Fibroblast of lung (primary cell): Measurements from ENCODE around the gene GUCA1C. TPM values are rescaled to one million over a fixed set of nuclear protein-coding genes. Genes with fewer than 3 reads are reported as not detected.

Source experiments
- DNase-seq, 2 donors: peaks; one replicate each; pipeline versions ENCODE4 v3.0.0 to v3.0.0-alpha.2; 2010; ENCODE audit warnings: low read depth in 2 of 2
- H2AFZ ChIP-seq: 2 replicates; pipeline ENCODE4 v1.5.1; 2012; ENCODE audit warnings: low read length, control low read depth, inconsistent platforms
- H3K27ac ChIP-seq: 2 replicates; pipeline ENCODE4 v1.5.1; 2011; ENCODE audit warnings: low read length, control low read depth; ENCODE audit not compliant: insufficient read depth
- H3K27me3 ChIP-seq: 2 replicates; pipeline ENCODE4 v1.5.1; 2011; ENCODE audit warnings: mild to moderate bottlenecking, low read length; ENCODE audit not compliant: control insufficient read depth, insufficient read depth
- H3K36me3 ChIP-seq: 2 replicates; pipeline ENCODE4 v1.5.1; 2011; ENCODE audit warnings: low read length; ENCODE audit not compliant: control insufficient read depth, insufficient read depth
- H3K4me1 ChIP-seq: 2 replicates; pipeline ENCODE4 v1.5.1; 2011; ENCODE audit warnings: low read length; ENCODE audit not compliant: control insufficient read depth, insufficient read depth; ENCODE audit errors: extremely low read depth
- H3K4me2 ChIP-seq: 2 replicates; pipeline ENCODE4 v1.5.1; 2011; ENCODE audit warnings: low read length, control low read depth; ENCODE audit not compliant: insufficient read depth; ENCODE audit errors: extremely low read depth
- H3K4me3 ChIP-seq, 4 experiments: fragments of 200-600 bp in 1 of 4; sonication (generic) in 1 of 4; replicated peaks in 1 of 4; 2 replicates each; pipeline ENCODE4 v1.5.1; 2011 to 2016; ENCODE audit warnings: low read length in 4 of 4, low read depth in 3 of 4, mild to moderate bottlenecking in 3 of 4, control low read depth in 2 of 4, inconsistent platforms in 1 of 4, mixed read lengths in 1 of 4; ENCODE audit not compliant: insufficient read depth in 1 of 4; ENCODE audit errors: control extremely low read depth in 1 of 4
- H3K79me2 ChIP-seq: 2 replicates; pipeline ENCODE4 v1.5.1; 2012; ENCODE audit warnings: mild to moderate bottlenecking, low read length, inconsistent platforms; ENCODE audit not compliant: control insufficient read depth, insufficient read depth
- H3K9ac ChIP-seq: 2 replicates; pipeline ENCODE4 v1.5.1; 2011; ENCODE audit warnings: mild to moderate bottlenecking, low read length, control low read depth; ENCODE audit not compliant: insufficient read depth
- H3K9me3 ChIP-seq: 2 replicates; pipeline ENCODE4 v1.5.1; 2012; ENCODE audit warnings: low read depth, low read length; ENCODE audit not compliant: control insufficient read depth, insufficient read depth
- H4K20me1 ChIP-seq: 2 replicates; pipeline ENCODE4 v1.5.1; 2011; ENCODE audit warnings: low read length; ENCODE audit not compliant: control insufficient read depth, insufficient read depth; ENCODE audit errors: extremely low read depth
- CTCF ChIP-seq, 2 donors: IDR thresholded peaks in 1 of 2; conservative IDR thresholded peaks in 1 of 2; 1 replicate in 1 of 2; 2 replicates in 1 of 2; pipeline ENCODE4 v1.5.1; 2011 to 2012; ENCODE audit warnings: low read length in 2 of 2, control low read depth in 1 of 2, inconsistent platforms in 1 of 2, low read depth in 1 of 2, mild to moderate bottlenecking in 1 of 2
- EZH2 ChIP-seq: IDR thresholded peaks from 2 replicates; pipeline ENCODE4 v1.5.1; 2012; ENCODE audit warnings: low read length, control low read depth, mild to moderate bottlenecking; ENCODE audit errors: missing control alignments
- polyA plus RNA-seq, 2 donors: library from polyadenylated mRNA; depleted of rRNA in 1 of 2; stranded (reverse) in 1 of 2; unstranded in 1 of 2; fragments of >200 nt; gene quantifications; 2 replicates each; pipeline ENCODE4 v1.2.1, GENCODE V29; 2011 to 2012; ENCODE audit warnings: missing spikeins in 1 of 2
- total RNA-seq: library from RNA; depleted of rRNA; stranded (reverse); fragments of >200 nt; gene quantifications from 2 replicates; pipeline ENCODE4 v1.2.1, GENCODE V29; 2014

The GUCA1C gene
- total and polyA plus RNA-seq, 2 donors (not counting 1 experiment from before 2014, with no cell fraction given) = not detected

- Histone ChIP-seq H3K27ac (no peak overlapping the region), H2AFZ (no peak overlapping the region), H3K36me3 (no peaks in the 10 kb centered on the region), H3K4me3 (no peak overlapping the region), H3K27me3 (no peaks in the 10 kb centered on the region), H3K9ac (no peak overlapping the region), H3K9me3 (no peaks in the 10 kb centered on the region), H4K20me1 (no peaks in the 10 kb centered on the region), H3K79me2 (no peaks in the 10 kb centered on the region), H3K4me2 (no peak overlapping the region), H3K4me1 (no peaks in the 10 kb centered on the region)
- no peak for DNase-seq
- no peak for TF ChIP-seq CTCF (conservative IDR thresholded peaks at IDR 0.05 in 1 of 2, IDR thresholded peaks at IDR 0.05 in 1 of 2; ENCODE audit: low read depth in 1 of 2, low read length in 2 of 2)
- TF ChIP-seq EZH2 = no peak
Measured at GRCh38 chr3:108918866-108919265, 34.8 kb downstream of the GUCA1C start.

GRCh38 chr3:108914774-108915641 is 38.7 kb downstream of the GUCA1C start:
- Histone ChIP-seq H3K36me3 (no peaks in the 10 kb centered on the region), H2AFZ (no peak overlapping the region), H3K4me1 (no peaks in the 10 kb centered on the region), H4K20me1 (no peaks in the 10 kb centered on the region), H3K4me2 (no peak overlapping the region), H3K4me3 (no peak overlapping the region), H3K9ac (no peak overlapping the region), H3K79me2 (no peaks in the 10 kb centered on the region), H3K9me3 (no peaks in the 10 kb centered on the region), H3K27ac (no peak overlapping the region), H3K27me3 (no peaks in the 10 kb centered on the region)
- peak; percentile 61 to 66 for DNase-seq
- no peak for TF ChIP-seq EZH2
- TF ChIP-seq CTCF (conservative IDR thresholded peaks at IDR 0.05 in 1 of 2, IDR thresholded peaks at IDR 0.05 in 1 of 2; ENCODE audit: low read depth in 1 of 2, low read length in 2 of 2) = peak; percentile 93 to 94

- Histone ChIP-seq H3K27ac (no peak overlapping the region), H4K20me1 (no peaks in the 10 kb centered on the region), H3K79me2 (no peaks in the 10 kb centered on the region), H2AFZ (no peak overlapping the region), H3K9me3 (no peaks in the 10 kb centered on the region), H3K27me3 (no peaks in the 10 kb centered on the region), H3K4me1 (no peaks in the 10 kb centered on the region), H3K4me3 (no peak overlapping the region), H3K36me3 (no peaks in the 10 kb centered on the region), H3K4me2 (no peak overlapping the region), H3K9ac (no peak overlapping the region)
- TF ChIP-seq CTCF (conservative IDR thresholded peaks at IDR 0.05 in 1 of 2, IDR thresholded peaks at IDR 0.05 in 1 of 2; ENCODE audit: low read depth in 1 of 2, low read length in 2 of 2) = no peak
- TF ChIP-seq EZH2 = no peak
- no peak for DNase-seq
Measured at GRCh38 chr3:108909799-108910198, 43.9 kb downstream of the GUCA1C start.
